DND-41 (cell line): ENCODE results near the gene PAK1IP1.
"Not testable (repeated sequence)": the region's sequence is repeated elsewhere in the genome, so short reads cannot be mapped to it uniquely, and the experiment has no call there.

Source experiments
- EZH2 ChIP-seq: IDR thresholded peaks from 3 replicates; pipeline ENCODE4 v1.6.1; 2012; ENCODE audit warnings: borderline replicate concordance, low read depth, mild to moderate bottlenecking, moderate library complexity, low read length, inconsistent platforms; ENCODE audit not compliant: severe bottlenecking
- TF ChIP-seq, protein P1 (sequence below): IDR thresholded peaks from 2 replicates; pipeline ENCODE4 v1.5.1; 2012; ENCODE audit warnings: borderline replicate concordance, low read length, moderate library complexity, mild to moderate bottlenecking; ENCODE audit not compliant: poor library complexity, severe bottlenecking; ENCODE audit errors: extremely low read depth

DNA sequence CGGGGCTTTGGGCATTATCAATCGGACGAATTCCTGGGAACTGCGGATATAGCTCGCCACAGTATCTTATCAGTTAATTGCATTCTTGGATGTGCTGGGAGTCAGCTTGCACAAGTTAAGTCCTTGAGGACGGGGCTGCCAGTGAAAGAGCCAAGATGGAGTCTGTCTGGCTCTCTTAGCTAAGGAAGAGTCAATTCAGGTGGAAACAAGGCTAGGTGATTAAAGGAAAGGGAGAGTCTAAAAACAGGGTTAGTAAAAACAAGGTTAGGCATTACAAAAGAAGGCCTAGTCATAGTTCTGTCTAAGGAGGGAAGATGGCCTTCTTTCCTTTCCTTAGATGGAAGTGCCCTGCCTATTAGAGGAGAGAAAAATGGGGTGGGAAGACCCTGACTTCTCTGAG, 55.8 kb downstream of the PAK1IP1 start:
- TF ChIP-seq, protein P1, sequence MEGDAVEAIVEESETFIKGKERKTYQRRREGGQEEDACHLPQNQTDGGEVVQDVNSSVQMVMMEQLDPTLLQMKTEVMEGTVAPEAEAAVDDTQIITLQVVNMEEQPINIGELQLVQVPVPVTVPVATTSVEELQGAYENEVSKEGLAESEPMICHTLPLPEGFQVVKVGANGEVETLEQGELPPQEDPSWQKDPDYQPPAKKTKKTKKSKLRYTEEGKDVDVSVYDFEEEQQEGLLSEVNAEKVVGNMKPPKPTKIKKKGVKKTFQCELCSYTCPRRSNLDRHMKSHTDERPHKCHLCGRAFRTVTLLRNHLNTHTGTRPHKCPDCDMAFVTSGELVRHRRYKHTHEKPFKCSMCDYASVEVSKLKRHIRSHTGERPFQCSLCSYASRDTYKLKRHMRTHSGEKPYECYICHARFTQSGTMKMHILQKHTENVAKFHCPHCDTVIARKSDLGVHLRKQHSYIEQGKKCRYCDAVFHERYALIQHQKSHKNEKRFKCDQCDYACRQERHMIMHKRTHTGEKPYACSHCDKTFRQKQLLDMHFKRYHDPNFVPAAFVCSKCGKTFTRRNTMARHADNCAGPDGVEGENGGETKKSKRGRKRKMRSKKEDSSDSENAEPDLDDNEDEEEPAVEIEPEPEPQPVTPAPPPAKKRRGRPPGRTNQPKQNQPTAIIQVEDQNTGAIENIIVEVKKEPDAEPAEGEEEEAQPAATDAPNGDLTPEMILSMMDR: not testable (repeated sequence)
- not testable (repeated sequence) for TF ChIP-seq EZH2
